SIG-M5 treated with dmso at 0.1 percent for 504 hours (cell line): Measurements from ENCODE around the gene INSYN2B.
A peak's percentile ranks its signal among the peaks of the same experiment; 100 is the strongest.

Experiments used
- DNase-seq: peaks from one replicate; lab custom pipeline; 2025; ENCODE audit not compliant: unreplicated experiment; lab: John Stamatoyannopoulos, UW

The INSYN2B gene

DNA sequence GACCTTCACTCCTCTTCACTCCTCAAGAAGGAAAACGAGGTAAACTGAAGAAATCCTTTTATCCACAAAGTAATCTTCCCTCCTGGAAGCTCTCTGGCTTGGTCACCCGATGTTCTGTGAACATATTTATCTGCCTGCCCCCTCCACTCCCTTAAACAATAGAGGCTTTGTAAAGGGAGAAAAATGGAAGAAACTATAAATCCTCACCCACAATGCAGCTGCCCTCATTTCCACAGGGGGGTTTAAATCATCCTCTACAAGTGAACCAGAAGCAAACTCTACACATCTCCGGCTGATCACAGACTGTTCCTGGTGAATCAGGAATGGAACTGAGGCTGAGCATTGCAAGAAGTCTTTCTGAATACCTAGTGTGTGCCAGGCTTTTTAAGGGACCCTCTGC is 7.2 kb downstream of the INSYN2B start:
- DNase-seq: no peak

DNA sequence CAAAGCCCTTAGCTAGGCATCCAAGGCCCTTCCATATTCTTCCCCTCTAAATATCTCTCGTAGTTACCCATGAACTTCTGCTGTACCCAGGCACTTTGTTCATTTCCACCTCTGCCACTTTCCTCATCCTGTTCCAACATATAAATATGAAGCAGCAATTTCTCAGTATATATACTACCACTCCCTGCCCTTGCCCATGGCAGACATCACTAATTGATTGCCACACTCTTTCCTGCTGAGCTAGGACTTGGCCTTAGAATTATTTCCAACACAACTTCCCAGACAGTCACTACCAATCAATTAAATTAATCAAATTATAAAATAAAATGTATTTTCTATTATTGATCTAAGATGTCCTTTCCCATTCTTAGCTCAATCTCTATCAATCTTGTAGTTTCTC is 8.5 kb downstream of the INSYN2B start:
- DNase-seq: no peak

DNA sequence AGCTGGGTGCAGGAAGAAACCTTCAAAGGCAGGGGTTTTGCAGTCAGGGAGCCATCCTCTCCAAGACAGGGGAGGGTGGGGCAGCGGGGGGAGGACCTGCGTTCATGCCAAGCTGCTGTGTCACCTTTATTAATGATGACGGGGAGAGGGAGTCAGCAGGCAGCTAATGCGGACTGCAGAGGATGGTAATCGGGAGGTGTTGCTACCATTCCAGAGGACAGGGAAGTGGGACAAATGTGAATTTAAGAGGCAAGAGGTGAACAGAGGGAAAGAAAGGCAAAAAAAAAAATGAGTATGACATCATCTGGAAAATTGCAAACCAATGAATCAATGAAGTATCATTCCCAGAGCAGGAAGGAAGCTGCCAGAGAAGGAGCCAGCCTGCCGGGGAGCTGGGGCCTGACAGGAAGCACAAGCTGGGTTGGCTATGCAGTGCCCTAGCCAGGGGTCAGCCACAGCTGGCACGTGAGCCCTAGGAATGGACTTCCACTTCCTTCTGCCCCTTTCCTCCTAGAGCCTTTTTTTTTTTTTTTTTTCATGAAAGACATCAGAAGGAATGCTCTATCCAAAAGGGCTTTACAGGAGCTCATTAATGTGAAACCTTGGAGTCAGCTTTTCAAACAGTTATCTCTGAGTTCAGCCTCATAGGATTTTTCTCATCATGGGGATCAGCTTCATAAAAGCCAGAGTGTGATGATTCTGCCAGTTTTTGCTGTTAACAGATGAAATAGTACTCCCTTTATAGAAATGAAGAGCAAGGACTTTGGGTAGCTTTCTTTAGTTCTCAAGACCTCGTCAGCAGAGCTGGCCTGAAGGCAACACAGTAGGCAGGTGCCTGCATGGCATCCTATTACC is 9.2 kb downstream of the INSYN2B start:
- no peak for DNase-seq

DNA sequence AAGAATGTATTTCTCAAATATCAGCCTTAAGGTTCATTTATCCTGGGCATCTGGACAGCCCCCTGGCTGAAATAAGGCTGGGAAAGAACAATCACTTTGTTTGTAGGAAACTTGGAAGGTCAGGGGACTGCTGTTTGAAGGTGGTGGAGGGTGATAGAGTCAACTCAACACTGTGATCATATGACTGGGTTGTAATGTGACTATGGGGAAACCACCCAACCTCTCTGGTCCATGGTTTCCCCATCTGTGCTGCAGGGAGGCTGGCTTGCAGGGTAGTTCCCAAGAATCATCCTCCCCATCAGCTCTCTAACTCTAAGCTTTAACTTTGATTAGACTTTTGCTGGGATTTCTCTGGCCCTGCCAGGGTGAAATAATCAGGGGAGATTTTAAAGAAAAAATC is 10.0 kb downstream of the INSYN2B start:
- no peak for DNase-seq

DNA sequence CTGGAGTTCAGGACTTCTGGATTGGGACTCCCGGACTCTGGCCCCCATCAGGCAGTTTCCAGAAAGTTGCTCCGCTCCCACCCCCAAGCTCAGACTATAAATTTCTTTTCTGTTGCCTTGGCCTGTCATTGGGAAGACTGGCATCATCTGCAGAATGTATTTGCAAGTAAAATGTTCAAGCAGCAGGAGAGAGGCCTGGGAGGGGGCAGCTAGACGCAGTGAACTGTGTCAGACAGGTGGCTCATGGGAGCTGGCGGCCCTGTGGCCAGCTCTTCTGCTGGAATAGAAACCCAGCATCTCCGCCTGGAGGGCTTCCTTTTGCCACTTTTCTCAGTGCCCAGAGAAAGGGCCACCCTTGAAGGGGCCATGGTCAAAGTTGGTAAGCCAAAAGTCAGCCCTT is 16.0 kb downstream of the INSYN2B start:
- no peak for DNase-seq

DNA sequence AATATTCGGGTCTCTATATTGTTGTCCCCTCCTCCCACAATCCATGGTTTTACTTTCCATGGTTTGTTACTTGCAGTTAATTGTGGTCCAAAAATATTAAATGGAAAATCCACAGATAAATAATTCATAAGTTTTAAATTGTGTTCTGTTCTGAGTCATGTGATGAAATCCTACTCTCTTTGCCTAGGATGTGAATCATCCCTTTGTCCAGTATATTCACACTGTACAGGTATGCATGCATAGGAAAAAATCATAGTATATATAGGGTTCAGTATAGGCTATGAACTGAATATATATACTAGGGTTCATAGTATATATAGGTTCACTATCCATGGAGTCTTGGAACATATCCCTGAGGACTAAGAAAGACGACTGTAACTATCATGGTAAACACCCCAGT is 19.6 kb downstream of the INSYN2B start:
- DNase-seq: no peak

DNA sequence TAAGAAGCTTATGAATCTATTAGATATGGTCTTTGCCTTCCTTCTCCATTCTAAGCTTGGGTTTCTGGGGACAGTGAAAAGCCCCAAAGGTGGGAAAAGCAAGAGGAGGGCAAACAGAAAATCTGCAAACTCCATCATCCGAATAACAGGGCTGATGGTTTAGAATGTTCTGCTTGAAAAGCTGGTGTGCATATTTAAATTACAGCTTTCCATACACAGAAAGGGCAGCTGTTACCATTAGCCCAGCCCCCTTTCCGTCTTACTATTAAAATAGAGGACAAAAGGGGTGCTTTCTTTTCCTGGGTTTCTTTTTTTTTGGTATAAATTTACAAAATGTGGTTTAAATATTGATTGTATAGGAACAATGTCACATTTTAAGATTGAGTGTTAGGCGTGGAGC is 22.0 kb downstream of the INSYN2B start:
- DNase-seq: no peak

DNA sequence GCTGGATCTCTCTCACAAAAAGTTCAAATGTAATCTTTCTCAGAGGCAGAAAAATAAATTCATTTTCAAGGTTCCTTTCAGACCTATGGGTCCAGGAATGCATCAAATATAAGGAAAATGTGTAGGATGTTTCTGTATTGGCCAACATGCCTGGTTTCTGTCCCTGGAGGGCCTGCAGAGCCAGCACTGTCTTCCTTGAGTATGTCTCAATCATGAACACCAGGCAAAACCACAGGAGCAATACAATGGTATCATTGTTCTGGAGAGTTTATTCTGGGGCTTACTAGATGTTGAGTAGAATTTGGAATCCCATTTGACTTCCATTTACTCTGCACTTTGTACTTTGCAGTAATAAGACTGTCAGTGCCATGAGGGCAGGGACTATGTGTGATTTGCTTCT is 23.5 kb downstream of the INSYN2B start:
- no peak for DNase-seq

DNA sequence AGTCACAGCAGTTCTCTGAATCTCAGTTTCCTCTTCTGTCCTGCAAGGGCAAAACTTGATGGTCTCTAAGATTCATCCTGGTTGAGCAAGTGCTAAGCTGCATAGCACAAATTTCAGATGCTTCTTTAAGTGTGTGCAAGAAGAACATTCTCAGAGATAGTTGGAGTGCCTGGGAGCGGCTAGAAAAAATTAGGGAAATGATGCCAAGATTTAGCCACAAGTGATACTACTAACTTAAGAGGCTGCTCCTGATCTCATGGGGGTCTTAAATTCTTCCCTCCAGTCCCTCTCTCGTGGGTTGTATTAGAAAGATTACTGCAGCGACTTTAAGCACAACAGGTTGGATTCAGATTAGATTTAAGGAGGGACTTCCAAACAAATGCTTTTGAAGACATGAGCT is 24.2 kb downstream of the INSYN2B start:
- DNase-seq: no peak

DNA sequence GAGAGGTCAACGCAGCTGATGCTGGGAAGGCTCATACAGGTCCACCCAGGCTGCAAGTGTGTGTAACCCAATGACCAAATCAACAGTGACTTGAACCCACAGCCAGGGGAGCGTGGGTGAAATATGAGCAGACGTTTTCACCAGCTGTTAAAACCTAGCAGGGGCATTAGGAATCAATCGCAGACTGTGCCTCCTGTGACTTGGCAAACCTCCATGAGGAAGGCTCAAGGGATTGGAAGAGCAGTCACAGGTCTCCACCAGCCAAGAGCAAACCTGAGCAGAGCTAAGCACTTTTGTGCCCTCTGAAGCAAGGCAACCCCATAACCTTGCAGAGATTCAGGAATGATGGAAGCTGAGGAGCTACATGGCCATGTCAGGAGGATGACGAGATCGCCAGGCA is 25.5 kb downstream of the INSYN2B start:
- DNase-seq: no peak

DNA sequence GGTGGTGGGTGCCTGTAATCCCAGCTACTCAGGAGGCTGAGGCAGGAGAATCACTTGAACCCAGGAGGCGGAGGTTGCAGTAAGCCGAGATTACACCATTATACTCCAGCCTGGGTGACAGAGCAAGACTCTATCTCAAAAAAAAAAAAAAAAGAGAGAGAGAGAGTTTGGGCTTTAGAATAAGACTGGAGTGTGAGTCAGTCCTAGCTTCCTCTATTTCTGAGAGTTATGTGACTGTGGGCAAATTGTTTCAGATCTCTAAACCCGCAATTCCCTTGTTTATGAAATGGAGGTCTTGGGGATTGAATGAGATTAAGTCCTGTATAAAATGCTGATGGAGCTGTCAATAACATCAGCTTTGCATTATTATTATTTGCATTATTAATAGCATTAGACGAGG is 27.1 kb downstream of the INSYN2B start:
- peak; percentile 90 for DNase-seq

DNA sequence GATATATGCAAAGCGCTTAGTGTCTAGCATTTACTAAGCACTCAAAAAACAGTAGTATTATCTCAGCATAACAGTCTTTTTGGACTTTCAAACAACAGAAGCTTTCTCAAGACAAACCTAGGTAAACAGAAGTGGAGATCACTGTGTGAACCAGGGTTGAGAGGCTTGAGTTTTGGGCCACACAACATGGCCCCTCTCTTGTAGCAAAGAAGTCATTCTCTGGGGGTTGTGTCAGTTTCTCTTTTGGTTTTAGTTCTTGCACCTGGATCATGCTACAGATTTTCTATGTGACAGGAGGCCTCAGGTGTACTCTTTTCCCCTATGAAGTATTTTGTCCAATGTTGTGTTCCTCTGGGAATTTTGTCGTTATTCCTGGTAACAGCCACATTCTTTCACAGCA is 30.0 kb downstream of the INSYN2B start:
- DNase-seq: no peak

DNA sequence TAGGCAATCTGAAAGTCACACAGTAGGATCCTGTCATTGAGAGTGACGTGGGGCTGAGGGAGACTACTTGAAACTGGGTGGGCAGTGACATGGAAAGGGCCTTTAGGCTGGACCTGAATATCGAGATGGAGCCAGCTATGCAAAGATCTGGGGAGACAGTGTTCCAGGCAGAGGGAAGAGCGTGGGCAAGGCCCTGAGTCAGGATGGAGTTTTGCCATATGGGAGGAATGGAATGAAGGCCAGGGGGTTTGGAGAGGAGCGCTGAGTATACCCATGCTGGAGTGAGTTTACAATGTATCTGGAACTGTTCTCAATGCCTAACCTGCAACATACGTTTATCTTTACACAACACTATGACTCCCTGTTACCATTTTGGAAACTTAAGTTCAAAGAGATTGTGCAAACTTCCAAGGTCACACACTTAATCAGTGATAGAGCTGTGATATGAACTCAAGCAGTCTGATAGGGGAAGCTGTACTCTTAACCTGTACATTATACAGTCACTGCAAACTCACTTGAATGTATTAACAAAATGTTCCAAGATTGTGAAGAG is 33.5 kb downstream of the INSYN2B start:
- no peak for DNase-seq

DNA sequence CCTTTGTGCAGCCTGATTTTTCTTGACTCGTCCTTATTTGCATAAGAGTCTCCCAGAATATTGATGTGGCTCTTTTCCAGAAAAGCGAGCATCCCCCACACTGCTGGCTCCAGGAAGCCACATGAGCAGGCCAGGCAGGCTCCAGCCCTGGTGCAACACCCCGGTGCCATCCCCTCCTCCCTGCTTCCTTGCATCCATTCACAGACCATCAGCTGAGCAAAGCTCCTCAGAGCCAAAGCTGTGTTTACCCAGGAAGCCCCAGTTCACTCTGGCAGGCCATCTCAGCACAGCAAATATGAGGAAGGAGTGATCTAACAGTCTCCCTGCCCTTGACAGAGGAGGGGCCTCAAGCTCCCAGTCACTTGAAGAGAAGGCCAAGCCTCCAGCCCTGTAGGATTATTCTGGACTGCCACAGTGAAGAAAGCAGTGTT is 34.4 kb downstream of the INSYN2B start:
- peak; percentile 16 for DNase-seq

DNA sequence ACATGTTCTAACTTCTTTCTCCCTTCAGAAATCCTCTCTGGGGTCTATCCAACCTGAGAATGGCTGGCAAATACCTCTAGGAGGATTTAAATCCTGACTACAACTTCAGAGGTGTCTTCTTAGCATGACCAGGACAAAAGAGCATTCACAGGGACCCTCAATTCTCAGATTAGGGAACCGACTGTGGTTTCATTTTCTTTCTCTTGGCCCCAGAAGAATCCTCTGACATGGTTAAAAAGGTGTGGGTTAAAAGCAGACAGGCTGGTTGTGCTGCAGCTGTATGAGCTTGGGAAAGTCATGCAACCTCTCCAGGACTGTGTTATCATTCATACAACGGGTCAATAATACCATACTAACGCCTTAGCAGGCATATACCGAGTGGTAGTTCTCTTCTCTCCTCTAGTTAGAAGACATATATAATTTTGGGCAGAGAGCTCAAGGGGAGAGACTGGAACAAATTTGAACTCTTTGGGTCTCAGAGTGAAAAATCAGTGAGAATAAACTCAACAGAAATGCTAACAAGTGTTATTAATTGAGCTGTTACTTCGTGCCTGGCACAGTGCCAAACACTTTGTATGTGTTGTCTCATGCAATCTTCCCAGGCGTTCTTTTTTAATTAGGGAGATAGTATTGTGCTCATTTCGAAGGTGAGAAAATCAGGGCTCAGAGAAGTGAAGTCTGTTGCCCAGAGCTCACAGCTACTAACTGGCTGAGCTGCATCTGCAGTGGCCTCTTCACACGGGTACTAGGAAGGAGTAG is 35.2 kb downstream of the INSYN2B start:
- DNase-seq: no peak

DNA sequence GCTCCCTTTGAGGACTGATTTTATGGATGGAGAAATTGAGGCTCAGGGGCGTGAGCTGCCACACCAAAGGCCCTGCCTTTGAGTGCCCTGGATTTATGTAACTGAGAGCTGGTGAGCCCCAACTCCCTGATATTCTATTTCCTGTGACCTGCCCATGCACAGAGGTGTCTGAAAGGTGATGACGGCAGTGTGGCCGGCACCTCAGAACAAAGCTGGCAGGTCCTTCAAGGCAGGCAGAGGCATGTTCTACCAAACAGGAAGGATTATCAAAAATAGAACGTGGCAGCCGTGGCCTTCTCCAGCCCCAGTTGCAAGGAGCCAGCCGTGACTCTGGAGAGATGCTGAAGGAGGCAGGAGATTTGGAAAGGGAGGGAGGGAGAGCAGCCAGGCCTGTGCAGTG is 36.2 kb downstream of the INSYN2B start:
- no peak for DNase-seq

DNA sequence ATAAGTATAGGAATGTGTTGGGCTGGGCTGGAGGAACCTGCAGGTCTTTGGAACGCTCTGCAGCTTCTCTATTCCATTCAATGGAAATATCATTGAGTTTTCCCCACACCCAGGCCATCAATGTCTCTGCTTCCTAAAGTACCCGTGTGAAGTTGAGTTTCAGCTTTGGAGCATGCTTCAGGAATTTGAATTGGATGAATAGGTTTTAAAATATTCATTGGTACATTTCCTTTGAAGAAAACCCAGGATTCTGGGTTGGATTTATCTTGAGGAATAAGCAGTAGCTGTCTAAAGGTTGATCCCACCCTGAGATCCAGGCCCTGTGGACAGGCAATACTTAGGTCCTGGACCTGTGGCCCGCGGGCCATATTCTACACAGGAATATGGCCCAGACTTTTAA is 37.3 kb downstream of the INSYN2B start:
- DNase-seq: no peak

DNA sequence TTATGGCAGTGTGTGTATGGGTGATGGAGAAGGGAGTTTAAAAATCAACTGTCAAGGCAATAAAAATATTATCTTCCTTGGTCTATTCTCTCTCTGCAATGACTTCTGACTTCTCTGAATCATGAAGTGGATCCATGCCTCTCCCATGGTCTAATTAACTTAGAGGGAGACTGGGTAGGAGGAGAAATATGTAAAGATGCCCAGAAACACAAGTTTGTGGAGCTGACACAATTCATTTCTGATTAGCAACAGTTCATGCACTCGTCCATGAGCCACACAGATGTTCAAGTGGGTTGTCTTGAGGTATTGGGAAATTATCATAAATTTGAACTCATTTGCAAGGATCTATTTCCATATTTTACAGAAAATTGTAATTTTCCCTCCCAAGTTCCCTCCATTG is 38.1 kb downstream of the INSYN2B start:
- DNase-seq: no peak

DNA sequence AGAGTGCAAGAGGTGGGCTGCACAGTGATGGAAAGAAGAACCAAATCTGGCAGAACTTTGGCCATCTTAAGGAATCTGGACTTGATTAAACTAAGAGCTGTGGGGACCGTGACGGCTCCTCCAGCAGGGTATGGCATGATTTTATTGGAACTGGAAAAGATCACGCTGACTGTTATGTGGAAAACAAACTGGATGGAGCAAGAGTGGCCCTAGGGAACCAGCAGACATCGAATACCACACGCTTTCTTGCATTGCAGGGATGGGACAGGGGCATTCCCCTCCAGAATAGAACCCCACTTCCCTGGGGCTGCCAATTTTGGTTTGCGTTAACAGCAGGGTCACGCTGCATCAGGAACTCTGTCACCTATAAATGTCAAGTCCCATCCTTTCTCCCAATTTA is 38.8 kb downstream of the INSYN2B start:
- no peak for DNase-seq

DNA sequence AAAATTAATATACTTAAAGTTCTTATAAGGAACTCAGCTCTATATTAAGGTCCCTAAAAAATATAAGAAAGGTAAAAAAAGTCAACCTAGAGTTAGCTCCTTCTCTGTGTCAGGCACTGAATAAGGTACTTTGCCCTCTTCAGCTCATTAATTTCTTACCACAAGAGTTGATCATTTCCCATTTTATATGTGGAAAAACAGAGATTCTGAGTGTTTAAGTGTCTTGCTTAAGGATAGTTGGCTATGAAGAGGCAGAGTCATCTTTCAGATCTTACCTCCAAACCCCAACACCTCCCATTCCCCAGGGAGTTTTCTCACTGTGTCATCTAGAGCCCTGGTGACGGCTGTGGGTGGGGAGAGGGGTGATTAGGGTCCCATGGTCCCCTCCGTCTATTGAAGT is 40.6 kb downstream of the INSYN2B start:
- DNase-seq: no peak

DNA sequence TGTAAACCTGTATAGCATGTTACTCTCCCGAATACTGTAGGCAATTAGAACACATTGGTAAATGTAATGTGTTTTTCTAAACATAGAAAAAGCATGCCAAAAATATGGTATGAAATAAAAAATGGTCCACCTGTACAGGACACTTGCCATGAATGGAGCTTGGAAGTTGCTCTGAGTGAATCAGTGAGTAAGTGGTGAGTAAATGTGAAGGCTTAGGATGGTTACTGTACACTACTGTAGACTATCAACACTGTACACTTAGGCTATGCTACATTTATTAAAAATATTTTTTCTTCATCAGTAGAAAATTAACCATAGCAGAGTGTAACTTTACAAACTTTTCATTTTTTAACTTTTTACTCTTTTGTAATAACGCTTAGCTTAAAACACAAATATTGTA is 41.9 kb downstream of the INSYN2B start:
- no peak for DNase-seq

DNA sequence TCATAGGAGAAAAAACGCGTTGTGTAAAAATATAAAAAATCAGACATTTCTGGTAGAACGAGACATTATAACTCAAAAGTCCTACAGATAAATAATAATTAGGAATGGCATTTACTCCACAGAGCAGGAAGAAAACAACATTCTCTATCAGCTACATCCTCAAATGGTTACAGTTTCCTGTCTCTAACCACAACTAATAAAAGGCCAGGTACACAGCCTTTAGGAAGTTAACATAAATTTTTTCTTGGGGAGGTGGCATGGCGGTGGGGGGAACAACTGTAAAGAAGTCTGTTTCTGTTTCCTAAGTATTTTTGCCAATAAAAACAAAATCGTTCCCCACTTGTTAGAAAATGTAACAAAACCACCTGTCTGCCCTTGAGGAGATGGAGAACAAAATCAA is 44.5 kb downstream of the INSYN2B start:
- DNase-seq: no peak
